ENCODE measurements around the gene HOXA11.
A peak's percentile ranks its signal among the peaks of the same experiment; 100 is the strongest.

Gene HOXA11

DNA sequence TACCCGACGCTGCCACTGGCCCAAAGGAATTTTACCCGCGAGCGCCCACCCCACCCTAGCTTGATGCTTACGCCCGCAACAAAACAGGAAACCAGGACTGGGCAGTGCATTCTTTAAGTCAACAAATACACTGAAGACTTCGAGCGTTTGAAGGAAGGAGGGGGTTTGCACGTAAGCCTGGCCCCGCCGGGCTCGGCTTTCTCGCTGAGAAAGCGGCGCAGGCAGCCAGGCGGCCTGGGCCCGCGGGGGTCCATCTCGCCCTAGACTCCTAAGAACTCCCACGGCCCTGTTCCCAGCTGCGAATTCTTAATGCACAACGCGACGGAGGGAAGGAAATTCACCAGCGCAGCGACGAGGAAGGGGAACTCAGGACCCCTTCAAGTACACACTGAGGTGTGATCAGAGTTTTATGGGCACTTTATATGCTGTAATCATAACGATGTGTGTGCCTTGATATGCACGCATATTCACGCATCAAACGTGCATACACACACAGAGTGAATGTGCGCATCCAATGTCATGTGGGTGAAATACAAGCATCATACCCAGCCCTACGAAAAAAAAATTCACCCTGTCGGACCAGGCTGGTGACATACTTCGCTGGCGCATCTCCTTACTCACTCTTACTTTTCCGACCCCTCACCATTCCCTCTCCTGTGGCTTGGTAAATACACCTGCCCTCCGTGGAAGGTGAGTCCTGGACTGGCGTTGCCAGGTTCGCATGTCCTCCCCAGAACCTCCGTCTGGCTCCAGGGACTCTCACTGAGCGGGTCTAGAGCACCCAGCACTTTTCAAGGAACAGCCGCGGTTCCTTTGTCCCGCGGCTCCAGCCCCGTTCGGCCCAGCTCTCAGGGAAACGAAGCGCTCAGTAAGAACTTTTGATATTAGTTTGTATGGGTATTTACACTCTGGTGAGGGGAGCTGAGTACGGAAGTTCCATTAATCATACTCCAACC, 20.6 kb upstream of the HOXA11 start:
- Histone ChIP-seq H3K9ac (ENCODE audit: low read depth in 1 of 2, low read length in 2 of 2) (peak overlapping the region; percentile 92 to 94), H3K4me1 (ENCODE audit: control insufficient read depth in 2 of 2, insufficient read depth in 2 of 2, low read length in 2 of 2) (peaks cover 31 to 57% of the 10 kb centered on the region in 2 donors), H3K27me3 (ENCODE audit: control insufficient read depth in 2 of 2, insufficient read depth in 2 of 2, low read length in 2 of 2) (peaks cover 10 to 31% of the 10 kb centered on the region in 2 donors), H3K9me3 (ENCODE audit: control insufficient read depth in 2 of 2, low read length in 2 of 2) (no peaks in the 10 kb centered on the region), H3K4me3 (ENCODE audit: low read length in 2 of 2) (peak overlapping the region; percentile 89 to 92), H3K36me3 (ENCODE audit: control insufficient read depth in 2 of 2, insufficient read depth in 2 of 2, low read length in 2 of 2) (no peaks in the 10 kb centered on the region), H3K27ac (ENCODE audit: low read depth in 2 of 2, low read length in 2 of 2) (peak overlapping the region; percentile 95 to 97)

DNA sequence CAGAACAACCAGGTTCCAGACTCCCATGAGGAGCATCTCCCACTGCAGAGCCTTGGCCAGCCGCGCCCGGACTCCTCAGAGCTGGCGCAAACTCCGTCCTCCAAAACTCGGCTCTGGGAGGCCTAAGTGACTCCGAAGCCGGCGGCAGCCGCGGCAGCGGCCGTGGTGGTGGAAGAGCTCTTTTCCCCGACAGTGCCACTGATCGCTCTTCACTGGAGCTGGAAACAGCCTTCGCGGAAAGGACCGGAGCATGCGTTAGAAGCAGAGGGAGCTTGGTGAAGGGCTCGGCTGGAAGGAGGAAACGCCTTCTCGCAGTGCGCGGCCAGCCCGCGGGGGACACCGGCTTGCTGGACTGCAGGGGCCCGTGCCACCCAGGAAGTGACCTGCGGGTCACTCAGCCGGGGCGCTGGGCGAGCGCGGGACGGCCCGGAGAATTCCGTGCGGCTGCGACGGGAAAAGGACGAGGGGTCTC, 19.9 kb upstream of the HOXA11 start:
- H3K27me3 ChIP-seq (ENCODE audit: control insufficient read depth in 2 of 2, insufficient read depth in 2 of 2, low read length in 2 of 2), result peaks cover 10 to 29% of the 10 kb centered on the region in 2 donors

DNA sequence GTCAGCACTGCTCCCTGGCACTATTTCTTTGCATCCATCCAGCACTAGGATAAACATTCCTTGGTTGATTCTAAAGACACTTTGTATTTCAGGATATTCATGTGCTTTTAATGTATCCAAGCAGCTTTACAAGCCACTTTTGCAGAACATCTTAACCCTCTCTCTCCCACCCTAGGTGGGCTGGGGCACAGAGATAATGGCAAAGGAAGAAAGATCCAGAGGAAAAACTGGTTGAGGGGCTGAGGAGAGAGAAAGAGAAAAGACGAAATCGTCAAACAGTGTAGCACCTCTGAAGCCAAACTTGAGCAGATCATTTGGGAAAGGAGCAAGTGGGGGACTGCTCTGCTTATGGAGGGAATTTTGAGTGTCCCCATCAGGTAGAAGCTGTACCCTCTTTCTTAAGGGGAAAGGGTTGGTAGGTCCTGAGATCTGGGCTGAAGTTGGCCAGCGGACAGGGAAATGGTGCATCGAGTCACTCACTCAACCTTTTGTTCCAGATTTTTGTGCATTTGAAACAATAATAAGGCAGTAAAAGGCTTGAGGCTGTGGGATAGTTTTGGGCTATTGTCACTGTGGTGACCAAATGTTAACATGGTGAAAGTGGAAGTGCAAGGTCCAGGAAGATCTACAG, 19.0 kb upstream of the HOXA11 start:
- Histone ChIP-seq H3K4me3 (ENCODE audit: low read length in 2 of 2) (peak overlapping the region; percentile 89 to 92), H3K27me3 (ENCODE audit: control insufficient read depth in 2 of 2, insufficient read depth in 2 of 2, low read length in 2 of 2) (peaks cover 10 to 30% of the 10 kb centered on the region in 2 donors), H3K9ac (ENCODE audit: low read depth in 1 of 2, low read length in 2 of 2) (peak overlapping the region; percentile 92 to 94)

More for the DNA sequence above, 19.9 kb upstream of the HOXA11 start:
- peak overlapping the region; percentile 92 to 94 for H3K9ac ChIP-seq (ENCODE audit: low read depth in 1 of 2, low read length in 2 of 2)
- no peaks in the 10 kb centered on the region for H3K9me3 ChIP-seq (ENCODE audit: control insufficient read depth in 2 of 2, low read length in 2 of 2)
- H3K4me1 ChIP-seq (ENCODE audit: control insufficient read depth in 2 of 2, insufficient read depth in 2 of 2, low read length in 2 of 2), result peaks cover 26 to 55% of the 10 kb centered on the region in 2 donors
- H3K27ac ChIP-seq (ENCODE audit: low read depth in 2 of 2, low read length in 2 of 2), result peak overlapping the region; percentile 95 to 97
- H3K36me3 ChIP-seq (ENCODE audit: control insufficient read depth in 2 of 2, insufficient read depth in 2 of 2, low read length in 2 of 2), result no peaks in the 10 kb centered on the region
- peak overlapping the region; percentile 89 to 92 for H3K4me3 ChIP-seq (ENCODE audit: low read length in 2 of 2)

DNA sequence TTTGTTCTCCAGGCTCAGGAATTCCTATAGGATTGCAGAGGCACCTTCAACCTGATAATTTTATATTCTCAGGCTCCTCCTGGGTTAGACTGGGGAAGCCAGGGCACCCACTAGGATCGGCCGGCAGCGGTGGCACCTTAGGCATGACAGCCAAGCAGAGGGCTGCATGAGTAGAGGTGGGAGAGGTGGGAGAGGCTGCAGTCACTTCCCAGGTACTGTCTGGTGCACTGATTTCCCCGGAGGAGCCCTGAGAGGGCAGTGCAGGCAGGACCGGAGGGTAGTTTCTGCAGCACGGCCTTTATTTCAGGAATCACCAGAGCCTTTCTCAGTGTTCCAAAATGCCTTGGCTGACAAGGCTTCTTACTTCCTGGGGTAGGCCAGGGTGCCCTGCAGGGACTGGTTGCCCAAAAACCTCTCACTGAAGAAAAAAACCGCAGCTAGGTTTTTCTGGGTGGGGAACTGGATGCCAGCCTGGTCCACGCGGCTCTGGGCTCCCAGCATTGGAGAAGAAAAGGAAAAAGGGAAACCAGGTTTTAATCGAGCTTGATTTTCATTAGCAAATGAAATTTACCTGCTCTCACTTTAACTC, 18.4 kb upstream of the HOXA11 start:
- peak overlapping the region; percentile 89 to 92 for H3K4me3 ChIP-seq (ENCODE audit: low read length in 2 of 2)
- no peaks in the 10 kb centered on the region for H3K9me3 ChIP-seq (ENCODE audit: control insufficient read depth in 2 of 2, low read length in 2 of 2)
- peaks cover 10 to 36% of the 10 kb centered on the region in 2 donors for H3K27me3 ChIP-seq (ENCODE audit: control insufficient read depth in 2 of 2, insufficient read depth in 2 of 2, low read length in 2 of 2)
- peak overlapping the region; percentile 92 to 94 for H3K9ac ChIP-seq (ENCODE audit: low read depth in 1 of 2, low read length in 2 of 2)
- no peaks in the 10 kb centered on the region for H3K36me3 ChIP-seq (ENCODE audit: control insufficient read depth in 2 of 2, insufficient read depth in 2 of 2, low read length in 2 of 2)
- peak overlapping the region; percentile 95 to 97 for H3K27ac ChIP-seq (ENCODE audit: low read depth in 2 of 2, low read length in 2 of 2)
- H3K4me1 ChIP-seq (ENCODE audit: control insufficient read depth in 2 of 2, insufficient read depth in 2 of 2, low read length in 2 of 2), result peaks cover 13 to 44% of the 10 kb centered on the region in 2 donors

More for the DNA sequence above, 19.0 kb upstream of the HOXA11 start:
- Histone ChIP-seq H3K9me3 (ENCODE audit: control insufficient read depth in 2 of 2, low read length in 2 of 2) (no peaks in the 10 kb centered on the region), H3K4me1 (ENCODE audit: control insufficient read depth in 2 of 2, insufficient read depth in 2 of 2, low read length in 2 of 2) (peaks cover 19 to 50% of the 10 kb centered on the region in 2 donors), H3K27ac (ENCODE audit: low read depth in 2 of 2, low read length in 2 of 2) (peak overlapping the region; percentile 95 to 97), H3K36me3 (ENCODE audit: control insufficient read depth in 2 of 2, insufficient read depth in 2 of 2, low read length in 2 of 2) (no peaks in the 10 kb centered on the region)

DNA sequence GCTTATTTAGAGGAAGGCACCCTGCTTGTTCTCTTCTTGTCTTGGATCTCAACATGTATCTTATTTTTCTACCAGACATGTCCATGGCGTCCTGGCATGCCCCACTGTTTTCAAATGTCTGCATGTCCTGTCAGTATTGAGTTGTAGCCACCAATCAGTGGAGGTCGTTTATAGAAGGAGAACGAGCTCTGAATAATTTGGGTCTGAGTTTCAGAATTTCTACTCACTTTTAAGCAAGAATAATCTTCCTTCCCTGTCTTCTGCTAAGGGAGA, 17.8 kb upstream of the HOXA11 start:
- Histone ChIP-seq H3K27ac (ENCODE audit: low read depth in 2 of 2, low read length in 2 of 2) (peak overlapping the region; percentile 95 to 97), H3K36me3 (ENCODE audit: control insufficient read depth in 2 of 2, insufficient read depth in 2 of 2, low read length in 2 of 2) (no peaks in the 10 kb centered on the region), H3K27me3 (ENCODE audit: control insufficient read depth in 2 of 2, insufficient read depth in 2 of 2, low read length in 2 of 2) (peaks cover 10 to 38% of the 10 kb centered on the region in 2 donors), H3K4me3 (ENCODE audit: low read length in 2 of 2) (peak overlapping the region; percentile 89 to 92), H3K9ac (ENCODE audit: low read depth in 1 of 2, low read length in 2 of 2) (peak overlapping the region; percentile 92 to 94), H3K4me1 (ENCODE audit: control insufficient read depth in 2 of 2, insufficient read depth in 2 of 2, low read length in 2 of 2) (peaks cover 10 to 39% of the 10 kb centered on the region in 2 donors), H3K9me3 (ENCODE audit: control insufficient read depth in 2 of 2, low read length in 2 of 2) (no peaks in the 10 kb centered on the region)

DNA sequence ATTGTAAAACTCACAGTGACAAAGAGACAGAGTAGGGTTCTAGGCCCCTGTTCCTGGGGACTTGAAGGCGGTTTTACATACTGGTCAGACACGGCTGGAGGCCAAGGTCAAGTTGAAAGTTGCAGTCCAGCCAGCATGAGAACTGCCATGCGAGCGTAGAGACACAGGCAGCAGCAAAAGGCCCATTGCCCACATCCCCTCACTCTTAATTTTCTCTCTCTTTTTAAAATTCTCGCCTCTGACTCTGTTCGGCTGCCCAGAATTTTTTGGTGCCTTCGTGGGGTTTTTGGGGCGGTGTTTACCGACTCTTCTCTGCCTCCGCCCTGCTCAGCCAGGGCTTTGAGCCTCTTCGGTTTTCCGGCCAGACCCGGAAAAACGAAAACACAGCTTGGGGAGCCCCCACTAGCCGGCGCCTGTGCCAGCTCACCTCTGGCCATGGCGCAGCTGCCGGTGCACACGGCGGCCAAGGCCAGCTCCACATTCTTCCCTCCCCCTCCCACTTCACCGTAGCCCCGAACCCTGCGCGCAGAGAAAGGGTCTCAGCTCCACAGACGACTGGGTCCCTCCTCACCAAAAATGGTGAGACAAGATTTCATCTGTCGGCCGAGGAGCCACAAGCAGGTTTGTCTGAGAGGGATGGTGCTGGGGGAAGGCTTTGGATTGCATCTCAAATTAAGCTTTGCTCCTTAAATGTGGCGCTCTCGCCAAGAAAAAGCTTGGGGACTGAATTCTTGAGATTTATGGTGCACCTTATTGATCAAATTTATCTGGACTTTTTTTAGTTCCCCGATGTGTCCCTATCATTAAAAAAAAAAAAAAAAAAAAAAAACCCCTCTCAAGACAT, 17.2 kb upstream of the HOXA11 start:
- peak overlapping the region; percentile 95 to 97 for H3K27ac ChIP-seq (ENCODE audit: low read depth in 2 of 2, low read length in 2 of 2)
- no peaks in the 10 kb centered on the region for H3K36me3 ChIP-seq (ENCODE audit: control insufficient read depth in 2 of 2, insufficient read depth in 2 of 2, low read length in 2 of 2)
- peak overlapping the region; percentile 89 to 92 for H3K4me3 ChIP-seq (ENCODE audit: low read length in 2 of 2)
- peaks cover 10 to 43% of the 10 kb centered on the region in 2 donors for H3K27me3 ChIP-seq (ENCODE audit: control insufficient read depth in 2 of 2, insufficient read depth in 2 of 2, low read length in 2 of 2)
- H3K4me1 ChIP-seq (ENCODE audit: control insufficient read depth in 2 of 2, insufficient read depth in 2 of 2, low read length in 2 of 2), result peaks cover 7 to 38% of the 10 kb centered on the region in 2 donors
- H3K9me3 ChIP-seq (ENCODE audit: control insufficient read depth in 2 of 2, low read length in 2 of 2), result peaks cover 0 to 2% of the 10 kb centered on the region in 2 donors
- H3K9ac ChIP-seq (ENCODE audit: low read depth in 1 of 2, low read length in 2 of 2), result peak overlapping the region; percentile 92 to 94

DNA sequence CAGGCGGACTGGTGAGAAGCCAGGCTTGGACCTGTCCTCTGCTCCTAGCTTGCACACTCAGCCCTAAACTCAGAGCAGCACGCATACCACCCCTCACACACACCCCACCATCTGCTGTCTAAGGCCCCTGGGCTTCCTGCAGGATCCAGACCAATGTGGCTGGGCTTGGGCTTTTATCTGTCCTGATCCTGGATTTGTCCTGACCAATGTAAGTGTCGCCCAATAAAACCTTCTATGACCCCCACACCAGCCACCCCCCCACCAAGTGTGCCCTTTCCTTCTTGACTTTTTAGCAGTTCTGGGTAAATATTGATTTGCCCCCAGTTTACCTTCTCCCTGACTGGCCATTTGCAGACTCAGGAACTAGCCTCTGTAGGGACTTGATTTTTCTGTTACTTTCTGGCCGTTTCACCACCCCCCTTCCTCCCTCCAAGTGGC, 16.6 kb upstream of the HOXA11 start:
- Histone ChIP-seq H3K27ac (ENCODE audit: low read depth in 2 of 2, low read length in 2 of 2) (peak overlapping the region; percentile 95 to 97), H3K4me3 (ENCODE audit: low read length in 2 of 2) (peak overlapping the region; percentile 89 to 92), H3K36me3 (ENCODE audit: control insufficient read depth in 2 of 2, insufficient read depth in 2 of 2, low read length in 2 of 2) (no peaks in the 10 kb centered on the region), H3K9me3 (ENCODE audit: control insufficient read depth in 2 of 2, low read length in 2 of 2) (peaks cover 0 to 2% of the 10 kb centered on the region in 2 donors), H3K4me1 (ENCODE audit: control insufficient read depth in 2 of 2, insufficient read depth in 2 of 2, low read length in 2 of 2) (peaks cover 7 to 34% of the 10 kb centered on the region in 2 donors), H3K27me3 (ENCODE audit: control insufficient read depth in 2 of 2, insufficient read depth in 2 of 2, low read length in 2 of 2) (peaks cover 10 to 43% of the 10 kb centered on the region in 2 donors), H3K9ac (ENCODE audit: low read depth in 1 of 2, low read length in 2 of 2) (peak overlapping the region; percentile 92 to 94)

DNA sequence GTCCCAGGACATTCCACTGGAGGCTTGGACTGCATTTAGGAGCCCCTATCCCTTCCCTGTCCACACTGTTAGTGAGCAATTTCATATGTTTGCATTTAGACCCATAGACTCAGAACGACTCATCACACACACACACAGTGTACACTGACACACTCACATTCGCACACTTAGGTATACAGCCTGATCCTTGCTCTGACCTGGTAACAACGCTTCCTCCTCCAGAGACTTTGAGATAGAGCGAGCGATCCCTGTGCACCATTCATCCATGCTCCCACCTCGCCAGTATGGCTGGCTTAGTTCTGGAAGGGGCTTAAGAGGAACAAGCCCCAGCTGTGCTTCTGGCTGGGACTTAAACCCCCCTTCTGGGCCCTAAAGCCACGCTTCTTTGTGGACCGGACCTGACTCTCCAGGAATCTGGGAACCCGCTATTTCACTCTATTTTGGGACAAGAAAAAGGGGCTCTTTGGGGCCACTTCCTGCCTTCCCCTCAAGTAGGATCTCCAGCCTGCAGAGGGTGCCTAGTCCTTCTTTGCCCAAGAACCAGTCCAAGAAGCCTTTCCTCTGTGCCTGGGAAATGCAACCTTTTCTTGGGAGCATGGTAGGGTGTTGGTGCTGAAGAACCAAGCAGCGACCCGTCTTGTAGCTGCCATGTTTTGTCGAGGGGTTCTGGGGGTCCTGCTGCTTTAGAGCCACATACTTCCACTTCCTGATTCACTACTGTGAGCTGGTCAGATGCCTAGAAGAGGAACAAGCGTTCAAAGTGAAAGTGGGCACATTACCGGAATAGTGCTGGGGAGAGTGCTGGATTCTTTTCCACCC, 15.9 kb upstream of the HOXA11 start:
- Histone ChIP-seq H3K27me3 (ENCODE audit: control insufficient read depth in 2 of 2, insufficient read depth in 2 of 2, low read length in 2 of 2) (peaks cover 10 to 42% of the 10 kb centered on the region in 2 donors), H3K36me3 (ENCODE audit: control insufficient read depth in 2 of 2, insufficient read depth in 2 of 2, low read length in 2 of 2) (no peaks in the 10 kb centered on the region), H3K9ac (ENCODE audit: low read depth in 1 of 2, low read length in 2 of 2) (peak overlapping the region; percentile 92 to 94), H3K4me3 (ENCODE audit: low read length in 2 of 2) (peak overlapping the region; percentile 89 to 92), H3K27ac (ENCODE audit: low read depth in 2 of 2, low read length in 2 of 2) (peak overlapping the region; percentile 95 to 97), H3K4me1 (ENCODE audit: control insufficient read depth in 2 of 2, insufficient read depth in 2 of 2, low read length in 2 of 2) (peaks cover 7 to 33% of the 10 kb centered on the region in 2 donors), H3K9me3 (ENCODE audit: control insufficient read depth in 2 of 2, low read length in 2 of 2) (peaks cover 0 to 2% of the 10 kb centered on the region in 2 donors)
